H9 (cell line): ENCODE data around the gene TMEM255A. TPM values are rescaled to one million over a fixed set of nuclear protein-coding genes. Genes with fewer than 3 reads are reported as not detected.

ENCODE experiments used
- DNase-seq: peaks from one replicate; pipeline ENCODE4 v3.0.0-alpha.2; 2017
- H2AFZ ChIP-seq: one replicate; pipeline ENCODE4 v1.6.1; 2013; ENCODE audit warnings: mild to moderate bottlenecking, low read length, control low read depth, moderate library complexity
- H2AK5ac ChIP-seq: 2 replicates; pipeline ENCODE4 v1.6.1; 2013; ENCODE audit warnings: low read length, control low read depth, mixed read lengths; ENCODE audit not compliant: insufficient read length
- H2BK120ac ChIP-seq: one replicate; pipeline ENCODE4 v1.6.1; 2013; ENCODE audit warnings: low read depth, mild to moderate bottlenecking, low read length, control low read depth, inconsistent platforms; ENCODE audit not compliant: poor library complexity, severe bottlenecking
- H2BK12ac ChIP-seq: 2 replicates; pipeline ENCODE4 v1.6.1; 2013; ENCODE audit warnings: low read length, control low read depth, mixed read lengths, low read depth; ENCODE audit not compliant: insufficient read length
- H2BK15ac ChIP-seq: 2 replicates; pipeline ENCODE4 v1.6.1; 2013; ENCODE audit warnings: low read depth, low read length, control low read depth
- H2BK20ac ChIP-seq: one replicate; pipeline ENCODE4 v1.6.1; 2013; ENCODE audit warnings: low read depth, mild to moderate bottlenecking, low read length, control low read depth, inconsistent platforms; ENCODE audit not compliant: poor library complexity, severe bottlenecking
- H2BK5ac ChIP-seq: 2 replicates; pipeline ENCODE4 v1.6.1; 2013; ENCODE audit warnings: low read length, control low read depth, mixed read lengths; ENCODE audit not compliant: insufficient read length
- H3K14ac ChIP-seq: 2 replicates; pipeline ENCODE4 v1.6.1; 2013; ENCODE audit warnings: low read length, control low read depth; ENCODE audit not compliant: insufficient read depth
- H3K18ac ChIP-seq: 2 replicates; pipeline ENCODE4 v1.6.1; 2013; ENCODE audit warnings: low read depth, mild to moderate bottlenecking, mixed read lengths, low read length, control low read depth; ENCODE audit not compliant: insufficient read length
- H3K23ac ChIP-seq: 2 replicates; pipeline ENCODE4 v1.6.1; 2013; ENCODE audit warnings: low read length, control low read depth, mixed read lengths, low read depth; ENCODE audit not compliant: insufficient read length
- H3K23me2 ChIP-seq: 2 replicates; pipeline ENCODE4 v1.6.1; 2013; ENCODE audit warnings: low read depth, mild to moderate bottlenecking, mixed read lengths, low read length, control low read depth; ENCODE audit not compliant: insufficient read length, poor library complexity, severe bottlenecking
- H3K27ac ChIP-seq: 2 replicates; pipeline ENCODE4 v1.5.1; 2013; ENCODE audit warnings: low read length, control low read depth, mixed read lengths, low read depth; ENCODE audit not compliant: insufficient read length
- H3K27me3 ChIP-seq: 2 replicates; pipeline ENCODE4 v1.6.1; 2013; ENCODE audit warnings: low read length, control low read depth, inconsistent platforms; ENCODE audit not compliant: insufficient read depth
- H3K4ac ChIP-seq: 2 replicates; pipeline ENCODE4 v1.6.1; 2013; ENCODE audit warnings: low read depth, mild to moderate bottlenecking, control low read depth, inconsistent platforms, low read length, moderate library complexity
- H3K4me1 ChIP-seq: 2 replicates; pipeline ENCODE4 v1.6.1; 2013; ENCODE audit warnings: low read length, control low read depth, inconsistent platforms; ENCODE audit not compliant: insufficient read depth
- H3K4me2 ChIP-seq: 2 replicates; pipeline ENCODE4 v1.6.1; 2013; ENCODE audit warnings: low read length, control low read depth, mixed read lengths; ENCODE audit not compliant: insufficient read length, insufficient read depth
- H3K56ac ChIP-seq: 2 replicates; pipeline ENCODE4 v1.6.1; 2013; ENCODE audit warnings: low read depth, mild to moderate bottlenecking, mixed read lengths, low read length, control low read depth; ENCODE audit not compliant: insufficient read length
- H3K79me1 ChIP-seq: 2 replicates; pipeline ENCODE4 v1.6.1; 2013; ENCODE audit warnings: low read depth, mild to moderate bottlenecking, moderate library complexity, low read length, control low read depth, inconsistent platforms; ENCODE audit not compliant: insufficient read depth, poor library complexity, severe bottlenecking
- H3K79me2 ChIP-seq: 2 replicates; pipeline ENCODE4 v1.6.1; 2013; ENCODE audit warnings: low read length, control low read depth, inconsistent platforms; ENCODE audit not compliant: insufficient read depth
- H3K9ac ChIP-seq: 2 replicates; pipeline ENCODE4 v1.6.1; 2013; ENCODE audit warnings: low read length, control low read depth, mixed read lengths; ENCODE audit not compliant: insufficient read length; ENCODE audit errors: extremely low read depth
- H3K9me3 ChIP-seq: one replicate; pipeline ENCODE4 v1.6.1; 2013; ENCODE audit warnings: low read depth, low read length, inconsistent platforms; ENCODE audit not compliant: control insufficient read depth
- H3T11ph ChIP-seq: one replicate; pipeline ENCODE4 v1.6.1; 2013; ENCODE audit warnings: mild to moderate bottlenecking, low read length, control low read depth, inconsistent platforms
- H4K20me1 ChIP-seq: one replicate; pipeline ENCODE4 v1.6.1; 2013; ENCODE audit not compliant: control insufficient read depth, insufficient read length, insufficient read depth
- H4K5ac ChIP-seq: 2 replicates; pipeline ENCODE4 v1.6.1; 2013; ENCODE audit warnings: low read depth, mild to moderate bottlenecking, mixed read lengths, low read length, control low read depth; ENCODE audit not compliant: insufficient read length
- H4K8ac ChIP-seq: replicated peaks from 2 replicates; pipeline ENCODE4 v1.6.1; 2013; ENCODE audit warnings: low read length, control low read depth, mixed read lengths, low read depth; ENCODE audit not compliant: insufficient read length
- H4K91ac ChIP-seq: 2 replicates; pipeline ENCODE4 v1.6.1; 2013; ENCODE audit warnings: low read depth, mild to moderate bottlenecking, moderate library complexity, mixed read lengths, low read length, control low read depth; ENCODE audit not compliant: insufficient read length
- H3K27ac Mint-ChIP-seq, 3 experiments: 2 replicates in 2 of 3; 3 replicates in 1 of 3; pipeline ENCODE4 v1.8.0; 2020 to 2021; ENCODE audit warnings: mixed read lengths in 3 of 3, mild to moderate bottlenecking in 1 of 3, moderate library complexity in 1 of 3
- H3K27me3 Mint-ChIP-seq: 2 replicates; pipeline ENCODE4 v1.8.0; 2021; ENCODE audit warnings: low read depth, mild to moderate bottlenecking, moderate library complexity, mixed read lengths
- H3K36me3 Mint-ChIP-seq, 3 experiments: 2 replicates in 2 of 3; 3 replicates in 1 of 3; pipeline ENCODE4 v1.8.0; 2020 to 2021; ENCODE audit warnings: low read depth in 3 of 3, mixed read lengths in 3 of 3; ENCODE audit not compliant: insufficient read depth in 1 of 3
- H3K4me1 Mint-ChIP-seq, 2 experiments: 2 replicates each; pipeline ENCODE4 v1.8.0; 2020; ENCODE audit warnings: mixed read lengths in 2 of 2
- H3K4me3 Mint-ChIP-seq, 2 experiments: 2 replicates in 1 of 2; 3 replicates in 1 of 2; pipeline ENCODE4 v1.8.0; 2020 to 2021; ENCODE audit warnings: mild to moderate bottlenecking in 2 of 2, mixed read lengths in 2 of 2, moderate library complexity in 1 of 2
- H3K9me3 Mint-ChIP-seq, 2 experiments: 2 replicates in 1 of 2; 3 replicates in 1 of 2; pipeline ENCODE4 v1.8.0; 2020; ENCODE audit warnings: mild to moderate bottlenecking in 2 of 2, mixed read lengths in 2 of 2, moderate library complexity in 1 of 2
- WGBS: extraction: QIAGEN DNeasy Blood & Tissue Kit; methylation state at CpG from one replicate; pipeline ENCODE4 v1.1.7; 2013; ENCODE audit warnings: missing lambda C conversion rate, low lambda C conversion rate, mixed read lengths; ENCODE audit not compliant: insufficient read length; ENCODE audit errors: extremely low coverage; 5-methylcytosine and 5-hydroxymethylcytosine counted together
- total RNA-seq: library from RNA; stranded (reverse); gene quantifications from 2 replicates; pipeline ENCODE4 v1.2.1, GENCODE V29; 2021
- TF ChIP-seq, protein P1 (sequence below): fragments of 200-600 bp; sonication (generic); conservative IDR thresholded peaks from 3 replicates; pipeline ENCODE4 v1.8.0; 2021; ENCODE audit warnings: antibody characterized with exemption, mild to moderate bottlenecking

The TMEM255A gene
- total RNA-seq, 1 experiment from 2014 or later, result 0.77 TPM

DNA sequence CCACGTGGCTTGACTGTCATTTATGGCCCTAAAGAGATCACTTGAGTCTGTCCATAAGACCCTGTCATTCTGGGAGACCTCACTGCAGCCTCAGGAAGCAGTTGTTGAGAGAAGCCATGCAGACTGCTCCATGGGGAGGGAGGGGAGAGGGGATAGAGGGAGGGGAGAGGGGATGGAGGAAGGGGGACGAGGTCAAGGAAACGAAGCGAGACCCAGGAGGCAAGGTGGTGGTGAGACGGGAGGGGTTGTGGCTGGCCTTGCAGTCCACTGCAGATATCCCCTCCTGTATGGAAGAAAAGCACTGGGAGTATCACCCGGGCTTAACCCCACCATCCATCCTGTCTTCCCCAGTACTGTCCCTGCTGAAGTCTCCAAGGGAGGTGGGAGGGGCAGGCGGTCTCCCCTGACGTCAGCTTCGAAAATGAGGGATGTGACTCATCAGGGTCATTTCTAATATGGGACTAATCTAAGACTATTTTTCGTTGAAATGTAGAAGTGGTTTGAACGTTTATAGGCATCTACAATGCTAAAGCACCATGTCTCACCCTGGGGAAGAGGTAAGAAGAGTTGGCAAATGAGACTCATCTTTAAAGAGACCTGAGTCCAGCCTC, 5.6 kb downstream of the TMEM255A start:
- peaks cover 23% of the 10 kb centered on the region for H3K9me3 ChIP-seq
- no peak overlapping the region for H3K9ac ChIP-seq
- H3K27me3 ChIP-seq, result peaks cover 23% of the 10 kb centered on the region; the same call in 1 of the 2 replicates
- H3K4ac ChIP-seq, result no peak overlapping the region
- TF ChIP-seq, protein P1, sequence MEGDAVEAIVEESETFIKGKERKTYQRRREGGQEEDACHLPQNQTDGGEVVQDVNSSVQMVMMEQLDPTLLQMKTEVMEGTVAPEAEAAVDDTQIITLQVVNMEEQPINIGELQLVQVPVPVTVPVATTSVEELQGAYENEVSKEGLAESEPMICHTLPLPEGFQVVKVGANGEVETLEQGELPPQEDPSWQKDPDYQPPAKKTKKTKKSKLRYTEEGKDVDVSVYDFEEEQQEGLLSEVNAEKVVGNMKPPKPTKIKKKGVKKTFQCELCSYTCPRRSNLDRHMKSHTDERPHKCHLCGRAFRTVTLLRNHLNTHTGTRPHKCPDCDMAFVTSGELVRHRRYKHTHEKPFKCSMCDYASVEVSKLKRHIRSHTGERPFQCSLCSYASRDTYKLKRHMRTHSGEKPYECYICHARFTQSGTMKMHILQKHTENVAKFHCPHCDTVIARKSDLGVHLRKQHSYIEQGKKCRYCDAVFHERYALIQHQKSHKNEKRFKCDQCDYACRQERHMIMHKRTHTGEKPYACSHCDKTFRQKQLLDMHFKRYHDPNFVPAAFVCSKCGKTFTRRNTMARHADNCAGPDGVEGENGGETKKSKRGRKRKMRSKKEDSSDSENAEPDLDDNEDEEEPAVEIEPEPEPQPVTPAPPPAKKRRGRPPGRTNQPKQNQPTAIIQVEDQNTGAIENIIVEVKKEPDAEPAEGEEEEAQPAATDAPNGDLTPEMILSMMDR, result no peak
- peak overlapping the region; percentile 35 for H3K4me2 ChIP-seq
- H3K56ac ChIP-seq, result no peak overlapping the region
- no peak overlapping the region for H2AK5ac ChIP-seq
- Mint-ChIP-seq H3K4me1 (peaks cover 33 to 50% of the 10 kb centered on the region in 2 experiments), H3K9me3 (peaks cover 69 to 84% of the 10 kb centered on the region in 2 experiments), H3K27ac (no peak overlapping the region), H3K4me3 (peak overlapping the region in 1 of 2 experiments; percentile 40; a peak in 2 of 5 replicates), H3K36me3 (peaks cover 0 to 5% (median 2%) of the 10 kb centered on the region in 3 experiments; a peak in 2 of 7 replicates), H3K27me3 (peaks cover 55% of the 10 kb centered on the region)
- H4K8ac ChIP-seq, result no peak overlapping the region
- WGBS, result no CpG with 5 or more reads among the region's 11 CpGs
- no peak overlapping the region for H2BK120ac ChIP-seq
- no peak overlapping the region for H4K5ac ChIP-seq
- peak; percentile 30 for DNase-seq
- no peaks in the 10 kb centered on the region for H3K79me2 ChIP-seq
- H2BK12ac ChIP-seq, result no peak overlapping the region
- no peak overlapping the region for H3T11ph ChIP-seq
- H2AFZ ChIP-seq, result no peak overlapping the region
- H4K91ac ChIP-seq, result no peak overlapping the region
- no peak overlapping the region for H2BK15ac ChIP-seq
- peaks cover 15% of the 10 kb centered on the region for H3K23me2 ChIP-seq
- no peaks in the 10 kb centered on the region for H3K79me1 ChIP-seq
- no peak overlapping the region for H2BK5ac ChIP-seq
- H3K18ac ChIP-seq, result no peak overlapping the region
- no peaks in the 10 kb centered on the region; the same call in 1 of the 2 replicates for H3K4me1 ChIP-seq
- H4K20me1 ChIP-seq, result no peaks in the 10 kb centered on the region
- H3K27ac ChIP-seq, result no peak overlapping the region
- H3K23ac ChIP-seq, result no peak overlapping the region
- no peak overlapping the region for H2BK20ac ChIP-seq
- H3K14ac ChIP-seq, result no peak overlapping the region
